GM19043 (cell line): Measurements from ENCODE around the gene KANSL1.
"Not testable (repeated sequence)": the region's sequence is repeated elsewhere in the genome, so short reads cannot be mapped to it uniquely, and the experiment has no call there.

Experiments
- ATAC-seq: cut with Tn5 transposase; IDR thresholded peaks from one replicate; pipeline ENCODE4 v1.9.1; 2021; ENCODE audit warnings: low read depth; ENCODE audit not compliant: unreplicated experiment

The KANSL1 gene

DNA sequence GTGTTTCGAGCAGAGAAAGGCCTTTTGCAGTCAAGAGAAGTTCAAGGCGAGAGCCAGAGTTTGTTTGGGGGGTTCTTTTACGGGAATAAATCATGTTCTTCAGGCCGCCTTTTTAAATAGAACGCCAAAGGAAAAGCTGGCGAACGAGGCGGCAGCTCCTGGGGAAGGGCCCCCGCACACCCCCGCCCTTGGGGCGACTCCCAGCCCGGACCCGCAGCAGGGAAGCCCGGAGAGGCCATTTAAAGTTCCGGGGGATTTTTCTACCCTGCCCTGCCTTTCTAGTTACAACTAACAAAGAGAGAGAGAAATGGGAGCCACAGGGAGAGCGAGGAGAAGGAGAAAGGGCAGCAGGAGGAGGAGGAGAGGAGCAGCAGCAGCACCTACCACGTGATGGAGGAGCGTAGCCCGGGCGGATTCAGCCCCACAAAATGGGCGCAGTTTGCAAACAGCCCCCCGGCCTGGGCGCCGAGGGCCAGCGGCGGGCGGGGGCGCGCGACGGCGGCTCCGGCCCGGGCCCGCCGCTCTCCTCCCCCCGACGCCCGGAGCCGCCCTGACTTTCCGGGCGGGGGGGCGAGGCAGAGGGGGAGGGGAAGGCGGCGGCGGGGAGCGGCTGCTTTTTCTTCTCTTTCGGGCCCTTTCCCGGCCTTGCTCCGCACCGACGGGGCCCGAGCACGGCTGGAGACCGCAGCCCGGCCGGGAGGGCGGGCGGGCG lies 634 bp downstream of the KANSL1 start:
- peak; percentile 13 for ATAC-seq

- no peak for ATAC-seq
These were observed 1.1 kb downstream of the KANSL1 start for GRCh38 chr17:46192189-46192438.

- no peak for ATAC-seq
These were observed 1.7 kb downstream of the KANSL1 start for GRCh38 chr17:46191322-46192188.

GRCh38 chr17:46190763-46191162 lies 2.5 kb downstream of the KANSL1 start:
- no peak for ATAC-seq

GRCh38 chr17:46186827-46187235 lies 6.4 kb downstream of the KANSL1 start:
- not testable (repeated sequence) for ATAC-seq

DNA sequence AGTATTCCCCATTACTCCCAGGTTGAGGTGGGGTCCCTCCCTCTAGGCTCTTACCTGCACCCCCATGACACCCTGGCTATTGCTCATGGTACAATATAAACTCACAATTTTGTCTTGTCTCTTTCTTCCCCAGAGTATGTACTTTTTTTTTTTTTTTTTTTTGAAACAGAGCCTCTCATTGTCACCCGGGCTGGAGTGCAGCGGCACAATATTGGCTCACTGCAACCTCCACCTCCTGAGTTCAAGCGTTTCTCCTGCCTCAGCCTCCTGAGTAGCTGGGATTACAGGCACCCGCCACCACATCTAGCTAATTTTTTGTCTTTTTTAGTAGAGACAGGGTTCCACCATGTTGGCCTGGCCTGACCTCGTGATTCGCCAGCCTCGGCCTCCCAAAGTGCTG lies 8.5 kb downstream of the KANSL1 start:
- no peak for ATAC-seq

DNA sequence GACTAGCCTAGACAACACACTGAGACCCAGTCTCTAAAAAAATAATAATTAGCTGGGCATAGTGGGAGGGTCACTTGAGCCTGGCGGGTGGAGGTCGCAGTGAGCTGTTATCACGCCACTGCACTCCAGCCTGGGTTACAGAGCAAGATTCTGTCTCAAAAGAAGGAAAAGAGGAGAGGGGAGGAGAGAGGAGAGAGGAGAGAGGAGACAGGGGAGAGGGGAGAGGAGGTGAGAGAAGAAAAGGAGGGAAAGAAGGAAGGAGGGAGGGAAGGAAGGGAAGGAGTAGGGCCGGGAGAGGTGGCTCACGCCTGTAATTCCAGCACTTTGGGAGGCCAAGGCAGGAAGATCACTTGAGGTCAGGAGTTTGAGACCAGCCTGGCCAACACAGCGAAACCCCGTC lies 9.8 kb downstream of the KANSL1 start:
- not testable (repeated sequence) for ATAC-seq

DNA sequence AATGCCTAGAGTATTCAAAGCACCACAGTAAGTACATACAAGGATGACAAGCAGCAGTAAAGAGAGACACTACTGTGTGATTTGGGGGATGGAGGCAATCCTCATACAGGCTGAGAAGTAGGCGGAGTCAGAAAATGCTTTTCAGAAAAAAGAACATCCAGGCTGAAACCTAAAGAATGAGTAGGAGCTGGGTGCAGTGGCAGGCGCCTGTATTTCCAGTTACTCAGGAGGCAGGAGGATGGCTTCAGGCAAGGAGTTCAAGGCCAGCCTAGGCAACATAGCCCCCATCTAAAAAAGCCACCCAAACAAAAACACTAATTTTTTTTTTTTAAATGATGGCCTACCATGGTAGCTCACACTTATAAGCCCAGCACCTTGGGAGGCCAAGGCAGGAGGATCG lies 10.3 kb downstream of the KANSL1 start:
- ATAC-seq = no peak

GRCh38 chr17:46181940-46182339 lies 11.3 kb downstream of the KANSL1 start:
- ATAC-seq = no peak

- not testable (repeated sequence) for ATAC-seq
These were observed 11.9 kb downstream of the KANSL1 start for GRCh38 chr17:46181316-46181715.

- ATAC-seq = no peak
These were observed 12.3 kb downstream of the KANSL1 start for GRCh38 chr17:46180892-46181274.

DNA sequence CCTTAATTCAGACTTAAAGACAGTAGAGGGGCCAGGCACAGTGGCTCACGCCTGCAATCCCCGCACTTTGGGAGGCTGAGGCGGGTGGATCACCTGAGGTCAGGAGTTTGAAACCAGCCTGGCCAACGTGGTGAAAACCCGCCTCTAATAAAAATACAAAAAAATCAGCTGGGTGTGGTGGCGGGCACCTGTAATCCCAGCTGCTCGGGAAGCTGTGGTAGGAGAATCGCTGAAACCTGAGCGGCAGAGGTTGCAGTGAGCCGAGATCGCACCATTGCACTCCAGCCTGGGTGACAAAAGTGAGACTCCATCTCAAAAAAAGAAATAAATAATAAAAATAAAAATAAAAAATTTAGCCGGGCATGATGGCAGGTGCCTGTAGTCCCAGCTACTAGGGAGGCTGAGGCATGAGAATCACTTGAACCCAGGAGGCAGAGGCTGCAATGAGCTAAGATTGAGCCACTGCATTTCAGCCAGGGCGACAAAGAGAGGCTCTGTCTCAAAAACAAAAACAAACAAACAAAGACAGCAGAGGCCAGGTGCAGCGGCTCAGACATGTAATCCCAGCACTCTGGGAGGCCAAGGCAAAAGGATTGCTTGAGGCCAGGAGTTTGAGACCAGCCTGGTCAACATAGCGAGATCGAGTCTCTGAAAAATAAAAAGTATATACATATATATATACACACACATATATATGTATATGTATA lies 12.9 kb downstream of the KANSL1 start:
- not testable (repeated sequence) for ATAC-seq

- ATAC-seq = no peak
These were observed 13.7 kb downstream of the KANSL1 start for GRCh38 chr17:46179375-46179999.

GRCh38 chr17:46178550-46179214 lies 14.5 kb downstream of the KANSL1 start:
- ATAC-seq = no peak

DNA sequence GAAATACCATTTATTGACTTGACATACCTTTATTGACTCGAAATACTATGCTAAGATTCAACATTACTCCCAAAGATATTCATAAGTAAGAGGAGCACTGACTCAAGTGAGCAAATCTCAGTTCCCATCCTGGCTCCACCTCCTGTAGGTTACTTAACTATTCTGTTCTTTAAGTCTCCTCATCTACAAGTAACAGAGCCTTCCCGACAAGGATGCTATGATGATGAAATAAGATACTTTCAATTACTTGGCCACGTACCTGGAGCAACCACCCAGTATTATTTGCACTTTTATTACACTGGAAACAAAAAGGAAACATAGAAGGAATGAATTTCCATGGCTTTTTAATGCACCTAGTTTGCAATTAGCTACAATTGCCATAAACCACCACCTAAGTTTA lies 16.3 kb downstream of the KANSL1 start:
- ATAC-seq = no peak

DNA sequence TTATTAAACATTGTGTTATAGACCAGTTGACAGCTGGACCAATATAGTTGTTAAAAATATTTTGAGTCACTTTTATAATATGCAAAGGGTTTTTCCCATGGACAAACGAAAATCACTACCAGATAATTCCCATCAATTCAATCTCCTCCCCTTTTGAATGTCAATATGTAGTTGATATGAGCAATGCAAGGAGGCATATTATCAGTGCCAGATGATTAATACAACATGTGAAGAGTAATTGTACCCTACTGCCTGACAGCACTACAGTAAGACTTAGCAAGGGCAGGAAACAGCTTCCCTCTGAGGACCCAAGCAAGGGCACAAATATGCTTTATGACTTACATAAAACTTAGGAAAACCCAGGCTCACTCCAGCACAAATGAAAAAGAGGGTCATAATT lies 17.3 kb downstream of the KANSL1 start:
- no peak for ATAC-seq

DNA sequence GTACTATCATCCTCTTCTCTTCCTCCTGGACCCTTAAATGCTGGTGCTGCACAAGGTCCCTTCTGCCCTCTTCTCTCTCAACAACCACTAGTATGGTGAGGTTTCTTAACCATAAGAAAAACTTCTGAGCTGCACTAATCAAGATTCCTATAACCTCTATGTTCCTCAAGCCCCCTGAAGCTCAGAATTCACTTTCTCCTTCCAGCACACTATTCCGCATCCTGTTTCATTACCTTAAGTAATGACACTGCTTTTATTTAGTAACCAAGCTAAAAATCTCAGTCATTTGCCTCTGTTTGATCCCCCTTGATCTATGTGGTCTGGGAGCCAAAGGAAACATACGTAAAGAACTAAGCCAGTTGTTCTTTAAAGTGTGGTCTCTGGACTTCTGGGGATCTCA lies 20.1 kb downstream of the KANSL1 start:
- no peak for ATAC-seq

- no peak for ATAC-seq
These were observed 21.3 kb downstream of the KANSL1 start for GRCh38 chr17:46171939-46172338.

DNA sequence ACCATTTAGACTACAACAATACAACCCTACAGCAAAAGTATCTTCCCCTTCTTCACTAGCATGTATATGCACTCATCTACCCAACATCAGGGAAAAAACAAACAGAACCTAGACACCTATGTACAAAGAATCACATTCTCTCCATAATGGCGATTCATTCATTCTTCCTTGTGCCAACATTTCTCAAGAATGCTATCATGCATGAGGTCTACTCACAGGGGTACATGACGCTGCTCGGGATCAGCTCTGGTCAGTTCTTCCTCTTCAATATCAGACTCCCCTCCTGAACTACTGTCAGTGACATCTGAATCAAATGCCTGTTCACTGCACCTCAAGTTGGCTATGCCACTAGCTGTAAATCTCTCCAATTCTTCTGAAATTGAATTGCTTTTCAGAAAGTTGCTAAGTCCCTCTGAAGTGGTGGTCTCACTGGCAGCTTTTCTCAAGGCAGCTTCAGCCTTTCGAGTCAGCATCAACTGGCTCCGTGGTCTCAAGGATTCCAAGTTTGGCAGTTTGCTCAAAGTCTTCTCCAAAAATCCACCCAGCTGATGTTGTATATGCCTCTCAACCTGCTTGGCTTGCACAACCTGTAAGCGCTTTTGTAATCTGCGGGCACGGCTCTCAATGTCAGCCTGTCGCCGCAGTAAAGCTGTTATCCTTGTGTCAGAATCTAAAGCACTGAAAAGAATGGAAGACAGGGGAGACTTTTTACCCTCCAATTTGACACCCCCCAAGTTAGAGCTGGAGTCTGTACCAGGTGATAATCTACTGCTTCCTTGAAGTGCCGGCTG lies 22.4 kb downstream of the KANSL1 start:
- no peak for ATAC-seq
